HepG2 (cell line): ENCODE data around the gene BCAS4.

Experiments
- ARID2 ChIP-seq: sonication (generic); formaldehyde crosslinking; IDR thresholded peaks from 2 replicates; pipeline ENCODE4 v1.8.1; 2022; ENCODE audit warnings: mild to moderate bottlenecking, missing genetic modification reagents, borderline replicate concordance
- CTCF ChIP-seq: sonication (generic); formaldehyde crosslinking; IDR thresholded peaks from 2 replicates; pipeline ENCODE4 v1.5.0; 2020; ENCODE audit warnings: mild to moderate bottlenecking, missing genetic modification reagents, moderate library complexity
- EZH2 ChIP-seq: conservative IDR thresholded peaks from 2 replicates; pipeline ENCODE4 v1.6.1; 2012; ENCODE audit warnings: mild to moderate bottlenecking, low read depth, low read length, moderate library complexity
- JUND ChIP-seq: sonication (generic); formaldehyde crosslinking; IDR thresholded peaks from 2 replicates; pipeline ENCODE4 v1.8.0; 2022; ENCODE audit warnings: mild to moderate bottlenecking, missing genetic modification reagents
- KLF16 ChIP-seq, 2 experiments: sonication (generic) in 1 of 2; formaldehyde crosslinking in 1 of 2; IDR thresholded peaks; 2 replicates each; pipeline versions ENCODE4 v1.6.1 to v1.8.0; 2016 to 2023; ENCODE audit warnings: missing genetic modification reagents in 2 of 2, missing compliant biosample characterization in 1 of 2
- POLR2AphosphoS2 ChIP-seq: IDR thresholded peaks from 2 replicates; pipeline ENCODE4 v1.6.1; 2011; ENCODE audit warnings: low read depth, low read length, improper control_type of control experiment
- PTBP1 ChIP-seq: fragments of 200-400 bp; formaldehyde crosslinking; IDR thresholded peaks from 2 replicates; pipeline ENCODE4 v1.6.1; 2018; ENCODE audit warnings: low read length, low read depth; ENCODE audit not compliant: poor library complexity, severe bottlenecking
- SKIL ChIP-seq: sonication (generic); formaldehyde crosslinking; IDR thresholded peaks from 2 replicates; pipeline ENCODE4 v1.8.0; 2022; ENCODE audit warnings: missing genetic modification reagents, mild to moderate bottlenecking, moderate library complexity, borderline replicate concordance
- ZKSCAN8 ChIP-seq: IDR thresholded peaks from 2 replicates; pipeline ENCODE4 v1.6.1; 2016; ENCODE audit warnings: borderline replicate concordance, missing genetic modification reagents, missing compliant biosample characterization

- TF ChIP-seq CTCF (CRISPR knock-in tag) (no peak), JUND (no peak), POLR2AphosphoS2 (0 out of 2 replicates have a peak, but pooled peaks have one; percentile 9), SKIL (CRISPR knock-in tag) (no peak), KLF16 (CRISPR knock-in tag; IDR thresholded peaks at IDR 0.05) (no peak), ZKSCAN8 (CRISPR knock-in tag) (no peak), PTBP1 (no peak), ARID2 (no peak), EZH2 (no peak)
These were observed 126.1 kb downstream of the BCAS4 start for GRCh38 chr20:50920997-50921396.
